ENCODE results near the gene MED15. TPM values are rescaled to one million over a fixed set of nuclear protein-coding genes. Genes with fewer than 3 reads are reported as not detected.

Gene MED15
- total RNA-seq, 2 donors from 2014 or later = 61.4 to 62.7 TPM

DNA sequence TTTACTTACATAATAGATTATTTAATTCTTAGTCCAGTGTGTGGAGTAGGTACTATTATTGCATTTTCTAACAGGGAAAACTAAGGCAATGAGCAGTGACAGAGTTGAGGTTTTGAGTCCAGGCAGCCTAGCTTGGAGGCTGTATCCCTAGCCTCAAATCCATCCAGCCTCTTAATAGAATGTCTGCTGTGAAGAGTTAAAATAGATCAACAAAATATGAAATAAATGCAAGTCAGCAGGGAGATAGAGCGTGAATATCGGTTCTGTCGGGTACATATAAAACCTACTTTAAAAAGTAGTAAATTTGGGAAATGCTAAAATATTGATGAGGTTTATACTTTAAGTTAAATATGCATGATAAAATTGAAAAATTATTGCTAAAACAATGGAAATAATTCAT is 53.3 kb downstream of the MED15 start:
- H3K4me3 ChIP-seq (ENCODE audit: low read length) = no peak overlapping the region
- 90% methylated on average over 3 of the region's 3 CpGs; no CpG with 5 or more reads in 1 of the 2 experiments for WGBS, 2 experiments (ENCODE audit: insufficient coverage in 1 of 2, insufficient read length in 1 of 2)
- H3K9ac ChIP-seq (ENCODE audit: extremely low read depth, low read length, poor library complexity, severe bottlenecking) = no peak overlapping the region
- H3K9me3 ChIP-seq (ENCODE audit: control insufficient read depth, low read length) = peaks cover 20% of the 10 kb centered on the region
- peaks cover 78% of the 10 kb centered on the region for H3K36me3 ChIP-seq (ENCODE audit: control insufficient read depth, insufficient read depth, low read length)
- H3K27ac ChIP-seq (ENCODE audit: low read depth, low read length) = no peak overlapping the region
- Mint-ChIP-seq H3K9me3 (peaks cover 19% of the 10 kb centered on the region), H3K4me3 (no peak overlapping the region), H3K27me3 (ENCODE audit: insufficient read depth) (no peaks in the 10 kb centered on the region), H3K36me3 (ENCODE audit: low read depth) (peaks cover 75% of the 10 kb centered on the region), H3K4me1 (peaks cover 2% of the 10 kb centered on the region), H3K27ac (no peak overlapping the region)
- H3K4me1 ChIP-seq (ENCODE audit: control insufficient read depth, insufficient read depth, low read length) = no peaks in the 10 kb centered on the region
- TF ChIP-seq CTCF (conservative IDR thresholded peaks at IDR 0.05) = no peak
- H3K27me3 ChIP-seq (ENCODE audit: control insufficient read depth, insufficient read depth, low read length, poor library complexity, severe bottlenecking) = no peaks in the 10 kb centered on the region
- DNase-seq = no peak

- no peak for TF ChIP-seq CTCF (conservative IDR thresholded peaks at IDR 0.05)
- Mint-ChIP-seq H3K4me1 (peaks cover 2% of the 10 kb centered on the region), H3K27ac (no peak overlapping the region), H3K36me3 (ENCODE audit: low read depth) (peaks cover 75% of the 10 kb centered on the region), H3K27me3 (ENCODE audit: insufficient read depth) (no peaks in the 10 kb centered on the region), H3K9me3 (peaks cover 19% of the 10 kb centered on the region), H3K4me3 (no peak overlapping the region)
- Histone ChIP-seq H3K27ac (ENCODE audit: low read depth, low read length) (no peak overlapping the region), H3K4me3 (ENCODE audit: low read length) (no peak overlapping the region), H3K36me3 (ENCODE audit: control insufficient read depth, insufficient read depth, low read length) (peaks cover 83% of the 10 kb centered on the region), H3K9me3 (ENCODE audit: control insufficient read depth, low read length) (peaks cover 20% of the 10 kb centered on the region), H3K4me1 (ENCODE audit: control insufficient read depth, insufficient read depth, low read length) (no peaks in the 10 kb centered on the region), H3K9ac (ENCODE audit: extremely low read depth, low read length, poor library complexity, severe bottlenecking) (no peak overlapping the region), H3K27me3 (ENCODE audit: control insufficient read depth, insufficient read depth, low read length, poor library complexity, severe bottlenecking) (no peaks in the 10 kb centered on the region)
- DNase-seq = no peak
- WGBS, 2 experiments (ENCODE audit: insufficient coverage in 1 of 2, insufficient read length in 1 of 2) = 78 to 97% methylated on average over 3 to 4 of the region's 4 CpGs
These were observed 54.5 kb downstream of the MED15 start for GRCh38 chr22:20561882-20562281.

DNA sequence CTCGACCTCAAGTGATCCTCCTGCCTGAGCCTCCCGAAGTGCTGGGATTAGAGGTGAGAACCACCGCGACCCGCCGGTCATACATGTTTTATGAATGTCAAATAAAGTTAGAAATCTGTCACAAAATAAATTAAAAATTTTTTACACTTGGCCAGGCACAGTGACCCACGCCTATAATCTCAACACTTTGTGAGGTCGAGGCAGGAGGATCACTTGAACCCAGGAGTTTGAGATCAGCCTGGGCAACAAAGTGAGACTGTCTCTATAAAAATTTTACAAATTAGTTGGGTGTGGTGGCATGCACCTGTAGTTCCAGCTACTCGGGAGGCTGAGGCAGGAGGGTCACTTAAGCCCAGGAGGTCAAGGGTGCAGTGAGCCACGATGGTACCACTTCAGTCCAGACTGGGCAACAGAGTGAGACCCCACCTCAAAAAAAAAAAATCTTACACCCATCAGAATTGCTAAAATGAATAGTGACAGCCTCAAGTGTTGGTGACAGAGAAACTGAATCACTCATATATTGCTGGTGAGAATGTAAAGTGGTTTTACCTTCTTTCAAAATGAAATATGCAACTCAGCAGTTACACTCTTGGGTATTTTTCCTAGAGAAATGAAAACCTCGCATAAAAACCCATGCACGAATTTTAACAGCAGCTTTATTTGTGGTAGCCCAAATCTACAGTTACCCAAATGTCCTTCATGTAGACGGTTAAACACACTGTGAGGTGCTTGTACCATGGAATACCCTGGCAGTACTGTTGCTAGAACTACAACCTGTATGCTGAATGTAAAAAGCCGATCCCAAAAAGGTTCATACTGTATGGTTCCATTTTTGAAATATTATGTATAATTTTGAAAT is 55.4 kb downstream of the MED15 start:
- TF ChIP-seq CTCF (conservative IDR thresholded peaks at IDR 0.05) = no peak
- WGBS, 2 experiments (ENCODE audit: insufficient coverage in 1 of 2, insufficient read length in 1 of 2) = 95 to 96% methylated on average over 5 to 14 of the region's 14 CpGs
- H3K27me3 ChIP-seq (ENCODE audit: control insufficient read depth, insufficient read depth, low read length, poor library complexity, severe bottlenecking) = no peaks in the 10 kb centered on the region
- no peak overlapping the region for H3K27ac ChIP-seq (ENCODE audit: low read depth, low read length)
- H3K4me3 Mint-ChIP-seq = no peak overlapping the region
- no peak overlapping the region for H3K4me3 ChIP-seq (ENCODE audit: low read length)
- no peak for DNase-seq
- H3K36me3 ChIP-seq (ENCODE audit: control insufficient read depth, insufficient read depth, low read length) = peaks cover 85% of the 10 kb centered on the region
- H3K9ac ChIP-seq (ENCODE audit: extremely low read depth, low read length, poor library complexity, severe bottlenecking) = no peak overlapping the region
- no peaks in the 10 kb centered on the region for H3K4me1 ChIP-seq (ENCODE audit: control insufficient read depth, insufficient read depth, low read length)
- H3K9me3 Mint-ChIP-seq = peaks cover 19% of the 10 kb centered on the region
- peaks cover 2% of the 10 kb centered on the region for H3K4me1 Mint-ChIP-seq
- no peak overlapping the region for H3K27ac Mint-ChIP-seq
- H3K36me3 Mint-ChIP-seq (ENCODE audit: low read depth) = peaks cover 76% of the 10 kb centered on the region
- H3K27me3 Mint-ChIP-seq (ENCODE audit: insufficient read depth) = no peaks in the 10 kb centered on the region
- peaks cover 20% of the 10 kb centered on the region for H3K9me3 ChIP-seq (ENCODE audit: control insufficient read depth, low read length)

Data from endodermal cell (in vitro differentiated cells).